ENCODE measurements around the gene CAV3.

Gene CAV3

DNA sequence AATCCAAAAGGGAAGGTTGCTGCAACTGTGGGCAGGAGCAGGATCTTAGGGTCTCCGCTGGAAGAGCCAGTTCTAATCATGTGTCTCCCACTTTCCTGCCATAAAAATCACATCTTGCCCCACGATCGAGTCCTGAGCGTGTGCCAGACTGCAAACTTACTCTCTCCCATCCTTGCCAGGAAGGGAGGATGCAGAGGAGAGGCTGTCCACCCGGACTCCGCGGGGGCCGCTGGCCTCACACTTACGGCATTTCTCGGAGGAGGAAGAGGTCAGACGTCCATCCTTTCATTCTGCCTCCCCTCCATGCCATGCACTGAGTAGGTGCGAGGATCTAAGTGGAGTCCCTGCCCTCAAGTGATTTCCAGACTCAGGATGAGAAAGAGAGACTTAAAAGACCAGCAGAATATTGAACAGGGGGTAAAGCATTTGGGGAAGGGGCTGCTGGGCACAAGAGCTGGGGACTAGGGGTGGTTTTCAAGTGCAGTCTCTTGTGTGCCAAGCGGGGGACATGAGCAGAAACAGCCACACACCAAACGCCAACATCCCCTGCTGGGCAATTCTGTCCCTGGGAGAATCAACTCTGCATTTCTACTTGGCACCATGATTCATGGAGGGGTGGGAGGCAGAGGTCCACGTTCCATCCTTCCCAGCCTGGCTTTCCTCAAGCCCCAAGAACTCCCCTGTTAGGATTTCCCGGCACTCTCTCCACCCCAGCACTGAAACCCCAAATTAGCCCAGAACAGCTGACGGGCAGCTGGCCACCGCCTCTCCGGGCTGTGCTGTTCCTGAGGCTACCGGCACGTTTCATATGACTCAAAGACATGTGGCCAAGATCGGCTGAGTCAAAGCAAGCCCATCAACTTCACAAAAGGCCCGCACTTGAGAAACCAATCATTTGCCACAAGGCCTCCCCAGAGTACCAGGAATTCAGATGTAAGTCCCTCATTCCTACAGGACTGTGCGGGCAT lies 24.2 kb downstream of the CAV3 start:
- TF ChIP-seq, protein P1, sequence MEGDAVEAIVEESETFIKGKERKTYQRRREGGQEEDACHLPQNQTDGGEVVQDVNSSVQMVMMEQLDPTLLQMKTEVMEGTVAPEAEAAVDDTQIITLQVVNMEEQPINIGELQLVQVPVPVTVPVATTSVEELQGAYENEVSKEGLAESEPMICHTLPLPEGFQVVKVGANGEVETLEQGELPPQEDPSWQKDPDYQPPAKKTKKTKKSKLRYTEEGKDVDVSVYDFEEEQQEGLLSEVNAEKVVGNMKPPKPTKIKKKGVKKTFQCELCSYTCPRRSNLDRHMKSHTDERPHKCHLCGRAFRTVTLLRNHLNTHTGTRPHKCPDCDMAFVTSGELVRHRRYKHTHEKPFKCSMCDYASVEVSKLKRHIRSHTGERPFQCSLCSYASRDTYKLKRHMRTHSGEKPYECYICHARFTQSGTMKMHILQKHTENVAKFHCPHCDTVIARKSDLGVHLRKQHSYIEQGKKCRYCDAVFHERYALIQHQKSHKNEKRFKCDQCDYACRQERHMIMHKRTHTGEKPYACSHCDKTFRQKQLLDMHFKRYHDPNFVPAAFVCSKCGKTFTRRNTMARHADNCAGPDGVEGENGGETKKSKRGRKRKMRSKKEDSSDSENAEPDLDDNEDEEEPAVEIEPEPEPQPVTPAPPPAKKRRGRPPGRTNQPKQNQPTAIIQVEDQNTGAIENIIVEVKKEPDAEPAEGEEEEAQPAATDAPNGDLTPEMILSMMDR (IDR thresholded peaks at IDR 0.05; ENCODE audit: low read depth, low read length): no peak; the same call in 1 of the 2 replicates
- no peak for DNase-seq (ENCODE audit: extremely low read depth, low read depth)

DNA sequence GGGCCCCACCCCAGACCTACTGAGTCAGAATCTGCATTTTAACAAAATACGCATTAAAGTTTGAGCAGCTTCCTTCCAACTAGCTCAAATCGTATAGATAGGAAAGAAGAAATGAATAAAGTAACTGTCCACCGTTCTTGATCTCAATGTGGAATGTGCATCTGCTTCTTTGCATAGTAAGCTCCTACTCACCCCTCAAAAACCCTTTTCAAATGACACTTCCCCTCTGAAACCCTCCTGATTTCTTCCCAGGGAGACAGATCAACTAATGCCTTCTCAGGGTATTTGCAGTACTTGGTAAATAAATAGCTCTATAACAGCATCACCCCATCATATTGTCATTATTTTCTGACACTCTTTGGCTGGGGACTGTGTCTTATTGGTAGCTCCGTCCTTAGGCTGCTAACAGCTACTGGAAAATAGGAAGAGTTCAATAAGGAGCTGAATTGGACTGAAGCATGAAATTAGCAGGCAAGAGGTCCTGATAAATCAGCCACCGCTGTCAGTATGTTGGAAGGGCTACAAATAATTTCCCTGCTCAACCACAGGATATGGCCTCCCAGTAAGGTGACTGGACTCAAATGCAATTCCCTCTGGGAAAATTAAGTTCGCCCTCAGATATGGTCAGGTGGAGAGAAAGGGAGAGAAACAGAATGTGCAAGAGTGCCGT lies 25.6 kb downstream of the CAV3 start:
- no peak for DNase-seq (ENCODE audit: extremely low read depth, low read depth)
- TF ChIP-seq, protein P1 (IDR thresholded peaks at IDR 0.05; ENCODE audit: low read depth, low read length): no peak

DNA sequence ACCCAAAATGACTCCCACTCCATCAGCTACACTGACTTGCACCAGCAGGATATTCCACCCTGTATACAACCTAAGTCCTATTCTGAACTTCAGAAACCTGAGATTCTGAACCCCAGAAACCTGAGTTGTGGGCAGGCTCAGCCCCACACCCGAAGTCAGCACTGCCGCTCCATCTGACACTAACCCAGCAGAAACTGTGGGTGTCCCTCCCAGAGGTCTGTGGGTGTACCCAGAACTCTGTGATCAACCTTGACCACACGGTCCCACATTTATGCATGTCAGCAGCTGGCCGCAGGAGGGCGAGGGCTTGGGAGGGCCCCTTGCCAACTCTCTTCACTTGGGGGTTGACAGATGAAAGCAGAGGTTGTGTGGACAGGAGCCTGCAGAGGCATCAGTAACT lies 26.5 kb downstream of the CAV3 start:
- TF ChIP-seq, protein P1 (IDR thresholded peaks at IDR 0.05; ENCODE audit: low read depth, low read length): no peak
- no peak for DNase-seq (ENCODE audit: extremely low read depth, low read depth)

DNA sequence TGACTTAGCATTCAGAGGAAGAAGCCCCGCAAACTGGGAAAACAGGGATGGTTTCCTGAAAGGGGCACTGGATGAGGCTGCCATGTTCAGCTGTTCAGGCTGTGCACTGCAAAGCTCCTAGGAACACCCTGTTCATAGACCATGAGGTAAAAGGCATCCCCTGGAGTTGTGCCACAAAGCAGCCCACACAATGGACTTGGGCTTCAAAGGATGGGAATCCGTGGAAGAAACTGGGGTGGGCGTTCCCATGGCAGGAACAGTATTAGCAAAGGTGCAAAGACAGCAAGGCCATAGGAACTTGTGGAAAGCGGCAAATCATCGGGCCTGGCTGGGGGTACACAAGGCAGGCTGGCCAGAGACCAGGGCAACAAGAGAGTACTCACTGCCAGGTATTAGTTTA lies 26.9 kb downstream of the CAV3 start:
- no peak for DNase-seq (ENCODE audit: extremely low read depth, low read depth)
- TF ChIP-seq, protein P1 (IDR thresholded peaks at IDR 0.05; ENCODE audit: low read depth, low read length): no peak

DNA sequence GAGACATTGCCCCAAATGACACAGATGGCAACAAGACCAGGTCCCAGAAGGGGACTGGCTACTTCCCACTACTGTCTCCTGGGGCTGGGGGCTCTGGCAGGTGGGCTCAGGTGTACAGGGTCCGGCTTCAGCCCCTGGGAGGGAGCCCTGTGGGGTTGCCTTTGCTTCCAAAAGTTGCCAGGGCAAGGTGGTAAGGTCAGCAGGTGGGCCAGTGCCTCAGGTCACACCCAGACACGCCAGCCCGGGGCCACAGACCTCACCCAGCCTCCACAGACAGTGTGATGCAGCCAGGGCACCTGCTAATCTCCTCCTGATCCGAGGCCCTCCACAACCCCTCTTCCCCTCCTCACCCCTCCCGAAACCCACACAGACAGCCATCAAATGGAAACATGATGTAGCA lies 28.3 kb downstream of the CAV3 start:
- TF ChIP-seq, protein P1 (IDR thresholded peaks at IDR 0.05; ENCODE audit: low read depth, low read length): no peak
- DNase-seq (ENCODE audit: extremely low read depth, low read depth): no peak

DNA sequence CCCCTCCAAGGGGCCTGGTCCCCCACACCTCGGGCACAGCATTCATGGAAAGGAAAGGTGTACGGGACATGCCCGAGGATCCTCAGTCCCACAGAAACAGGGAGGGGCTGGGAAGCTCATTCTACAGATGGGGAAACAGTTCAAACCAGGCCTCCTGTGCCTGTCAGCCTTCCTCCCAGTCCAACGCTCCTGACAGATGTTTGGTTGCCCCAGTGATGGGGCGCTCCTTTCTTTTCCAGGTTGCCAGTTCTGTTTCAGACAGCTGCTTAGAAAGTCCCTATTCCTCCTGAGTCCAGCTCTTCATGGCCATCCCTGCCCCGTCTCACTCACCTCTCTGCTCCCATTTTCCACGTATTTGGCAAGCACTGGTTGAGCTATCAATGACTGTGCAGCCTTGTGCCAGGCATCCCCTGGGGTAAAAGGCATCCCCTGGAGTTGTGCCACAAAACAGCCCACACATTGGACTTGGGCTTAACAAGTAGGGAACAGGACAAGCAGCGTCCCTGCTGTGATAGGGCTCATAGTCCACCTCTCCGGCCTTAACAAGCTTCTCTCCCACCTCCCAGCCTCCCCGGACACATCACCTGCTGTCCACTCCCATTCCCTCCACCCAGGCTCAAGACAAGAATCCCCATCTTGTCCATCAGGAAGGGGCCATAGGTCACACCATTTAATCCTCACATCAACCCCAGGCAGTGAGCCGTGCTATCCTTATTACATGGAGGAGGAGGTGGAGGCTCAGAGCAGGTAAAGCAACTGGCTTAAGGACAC lies 29.2 kb downstream of the CAV3 start:
- TF ChIP-seq, protein P1 (IDR thresholded peaks at IDR 0.05; ENCODE audit: low read depth, low read length): no peak
- DNase-seq (ENCODE audit: extremely low read depth, low read depth): no peak
